Myometrial cell (primary cell): Measurements from ENCODE around the gene UNKL. TPM values are rescaled to one million over a fixed set of nuclear protein-coding genes. Genes with fewer than 3 reads are reported as not detected.

Source experiments
- total RNA-seq: library from RNA; depleted of rRNA; stranded (reverse); fragments of >200 nt; gene quantifications from 2 replicates; pipeline ENCODE4 v1.2.3, GENCODE V29; 2015

UNKL gene, protein sequence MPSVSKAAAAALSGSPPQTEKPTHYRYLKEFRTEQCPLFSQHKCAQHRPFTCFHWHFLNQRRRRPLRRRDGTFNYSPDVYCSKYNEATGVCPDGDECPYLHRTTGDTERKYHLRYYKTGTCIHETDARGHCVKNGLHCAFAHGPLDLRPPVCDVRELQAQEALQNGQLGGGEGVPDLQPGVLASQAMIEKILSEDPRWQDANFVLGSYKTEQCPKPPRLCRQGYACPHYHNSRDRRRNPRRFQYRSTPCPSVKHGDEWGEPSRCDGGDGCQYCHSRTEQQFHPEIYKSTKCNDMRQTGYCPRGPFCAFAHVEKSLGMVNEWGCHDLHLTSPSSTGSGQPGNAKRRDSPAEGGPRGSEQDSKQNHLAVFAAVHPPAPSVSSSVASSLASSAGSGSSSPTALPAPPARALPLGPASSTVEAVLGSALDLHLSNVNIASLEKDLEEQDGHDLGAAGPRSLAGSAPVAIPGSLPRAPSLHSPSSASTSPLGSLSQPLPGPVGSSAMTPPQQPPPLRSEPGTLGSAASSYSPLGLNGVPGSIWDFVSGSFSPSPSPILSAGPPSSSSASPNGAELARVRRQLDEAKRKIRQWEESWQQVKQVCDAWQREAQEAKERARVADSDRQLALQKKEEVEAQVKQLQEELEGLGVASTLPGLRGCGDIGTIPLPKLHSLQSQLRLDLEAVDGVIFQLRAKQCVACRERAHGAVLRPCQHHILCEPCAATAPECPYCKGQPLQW
- 5.8 and 10.4 TPM in 2 replicates for total RNA-seq

DNA sequence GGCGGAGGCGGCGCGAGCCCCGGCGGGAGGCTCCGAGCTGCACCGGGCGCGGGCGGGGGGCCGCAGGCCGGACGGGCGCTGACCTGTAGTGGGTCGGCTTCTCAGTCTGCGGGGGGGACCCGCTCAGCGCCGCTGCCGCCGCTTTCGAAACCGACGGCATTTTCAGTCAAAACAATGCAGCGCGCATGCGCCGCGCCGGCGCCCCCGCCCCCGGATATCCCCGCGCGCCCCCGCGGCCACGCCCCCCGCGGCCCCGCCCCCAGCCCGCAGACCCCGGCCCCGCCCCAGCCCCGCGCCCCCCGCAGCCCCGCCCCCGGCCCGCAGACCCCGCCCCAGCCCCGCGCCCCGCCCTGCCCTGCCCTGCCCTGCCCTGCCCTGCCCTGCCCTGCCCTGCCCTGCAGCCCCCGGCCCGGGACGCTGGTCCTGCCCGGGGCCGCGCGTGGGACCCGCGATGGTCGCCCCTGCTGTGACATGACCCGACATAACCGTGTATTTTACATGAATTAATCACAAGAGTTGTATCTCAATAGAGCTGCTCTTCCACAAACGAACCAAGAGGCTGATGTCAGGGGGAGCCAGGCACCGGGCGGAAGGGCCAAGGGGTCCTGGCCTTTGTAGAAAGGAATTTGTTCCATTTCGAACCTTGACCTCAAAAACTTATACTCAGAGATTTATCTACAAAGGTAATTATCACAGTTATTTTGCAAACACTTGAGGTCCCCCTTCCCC, at the start of gene UNKL:
Gene UNKL, minus strand, starts transcription at position 173 of the 729 bp plus-strand sequence. Its CDS starts 13 bp downstream, at position 160.

DNA sequence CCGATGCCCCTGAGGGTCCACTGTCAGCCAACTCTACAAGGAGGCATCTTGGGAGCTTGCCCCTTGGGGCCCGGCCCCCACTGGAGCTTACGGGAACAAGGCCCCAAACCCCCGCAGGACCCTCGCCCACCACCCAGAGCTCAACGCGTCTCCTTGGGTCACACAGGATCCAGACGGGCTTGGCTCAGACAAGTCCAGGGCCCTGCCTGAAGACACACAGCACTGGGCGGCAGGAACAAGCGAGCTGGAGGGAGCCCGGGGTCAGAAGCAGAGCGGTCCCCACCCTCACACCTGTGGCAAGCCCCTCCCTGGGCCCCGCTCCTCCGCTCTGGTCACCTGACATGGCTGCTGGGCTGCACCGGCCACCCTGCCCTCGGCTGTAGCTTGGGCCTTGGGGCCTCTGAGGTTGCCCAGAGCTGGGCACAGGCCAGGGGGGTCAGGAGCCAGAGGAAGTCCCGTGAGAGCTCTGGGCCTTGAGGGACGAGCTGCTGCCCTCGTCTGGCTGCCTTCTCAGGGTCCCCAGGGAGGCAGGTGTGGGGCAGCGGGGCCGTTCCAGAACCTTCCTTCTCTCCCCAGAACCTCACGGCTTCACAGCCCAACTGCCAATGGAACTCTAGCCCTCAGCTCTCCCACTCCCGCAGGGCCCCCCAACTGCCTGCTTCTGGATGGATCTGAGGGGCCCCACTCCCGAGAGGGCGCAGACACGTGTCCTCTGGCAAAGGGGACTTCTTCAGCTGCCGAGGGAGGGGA, 29.7 kb upstream of the UNKL start, which contains the start of gene CCDC154:
Gene CCDC154, minus strand, starts transcription at position 577 of the 750 bp plus-strand sequence. Its CDS starts 234 bp downstream, at position 343.

DNA sequence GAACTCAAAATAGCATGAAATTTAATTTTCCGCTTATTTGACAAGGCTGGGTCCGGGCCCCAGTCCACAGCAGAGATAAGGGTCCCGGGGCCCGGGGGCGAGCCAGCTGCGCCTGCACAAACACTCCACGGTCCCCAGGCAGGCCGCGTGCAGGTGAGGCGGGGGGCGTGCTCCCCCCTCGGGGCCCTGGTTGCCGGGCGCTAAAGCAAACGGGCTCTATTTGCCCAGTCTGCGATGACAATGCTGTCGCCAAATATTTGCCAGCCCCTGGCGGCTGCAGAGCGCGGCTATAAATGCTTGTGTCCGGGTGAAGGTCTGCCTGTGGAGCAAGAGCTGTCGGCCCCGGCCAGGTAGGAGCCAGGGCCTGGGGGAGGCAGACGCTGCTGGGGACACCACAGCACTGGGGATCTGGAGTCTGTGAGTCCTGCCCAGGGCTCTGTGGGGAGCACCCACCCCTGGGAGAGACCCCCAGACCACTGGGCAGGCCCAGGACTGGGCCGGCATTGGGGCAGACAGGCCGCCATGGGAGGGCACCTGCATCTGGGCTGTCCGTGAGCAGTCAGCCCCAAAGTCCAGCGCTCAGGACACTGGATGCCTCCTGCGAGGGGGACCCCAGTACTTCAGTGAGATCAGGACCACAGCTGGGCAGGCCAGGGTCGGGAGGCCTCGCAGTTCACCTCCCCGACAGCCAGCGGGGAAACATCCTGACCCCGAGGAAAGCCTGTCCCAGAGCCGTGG, 16.4 kb upstream of the UNKL start, which contains the start of gene PERCC1:
Gene PERCC1, plus strand, starts transcription at position 320 of the 738 bp plus-strand sequence. CDS start 1,516 bp downstream, outside the sequence.

DNA sequence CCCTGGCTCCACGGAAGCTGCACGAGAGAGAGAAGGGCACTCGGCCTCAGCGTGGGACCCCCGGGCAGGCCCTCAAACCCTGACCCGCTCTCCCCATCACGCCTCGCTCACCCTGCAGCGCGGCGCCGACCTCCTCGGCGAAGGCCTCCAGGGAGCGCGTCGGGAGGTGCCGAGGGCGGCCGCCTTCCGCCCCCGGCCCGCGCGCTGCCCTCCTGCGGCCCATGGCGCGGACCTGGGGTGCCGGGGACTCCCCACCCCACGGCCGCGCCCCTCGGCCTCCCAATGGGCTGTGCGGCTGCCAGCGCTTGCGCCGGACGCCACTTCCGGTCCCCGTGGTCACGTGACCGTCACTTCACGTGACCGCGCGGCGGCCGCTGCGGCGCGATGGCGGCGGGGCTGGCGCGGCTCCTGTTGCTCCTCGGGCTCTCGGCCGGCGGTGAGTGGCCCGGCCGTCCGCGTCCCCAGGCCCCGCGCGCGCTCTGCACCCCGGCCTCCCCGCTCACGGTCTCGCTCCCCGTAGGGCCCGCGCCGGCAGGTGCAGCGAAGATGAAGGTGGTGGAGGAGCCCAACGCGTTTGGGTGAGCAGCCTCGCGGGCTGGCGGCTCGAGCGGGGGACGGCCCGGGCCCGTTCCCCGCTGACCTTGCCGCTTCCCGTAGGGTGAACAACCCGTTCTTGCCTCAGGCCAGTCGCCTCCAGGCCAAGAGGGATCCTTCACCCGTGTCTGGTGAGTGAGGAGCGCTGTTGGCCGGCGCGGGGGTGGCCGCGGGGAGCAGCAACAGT, 62.7 kb downstream of the UNKL start, which contains the start of the genes GNPTG and TSR3:
Gene GNPTG, plus strand, starts transcription at position 350 of the 781 bp plus-strand sequence. Its CDS starts 35 bp downstream, at position 385.
Gene TSR3, minus strand, starts transcription at position 297 of the 781 bp plus-strand sequence. Its CDS starts 74 bp downstream, at position 223.

DNA sequence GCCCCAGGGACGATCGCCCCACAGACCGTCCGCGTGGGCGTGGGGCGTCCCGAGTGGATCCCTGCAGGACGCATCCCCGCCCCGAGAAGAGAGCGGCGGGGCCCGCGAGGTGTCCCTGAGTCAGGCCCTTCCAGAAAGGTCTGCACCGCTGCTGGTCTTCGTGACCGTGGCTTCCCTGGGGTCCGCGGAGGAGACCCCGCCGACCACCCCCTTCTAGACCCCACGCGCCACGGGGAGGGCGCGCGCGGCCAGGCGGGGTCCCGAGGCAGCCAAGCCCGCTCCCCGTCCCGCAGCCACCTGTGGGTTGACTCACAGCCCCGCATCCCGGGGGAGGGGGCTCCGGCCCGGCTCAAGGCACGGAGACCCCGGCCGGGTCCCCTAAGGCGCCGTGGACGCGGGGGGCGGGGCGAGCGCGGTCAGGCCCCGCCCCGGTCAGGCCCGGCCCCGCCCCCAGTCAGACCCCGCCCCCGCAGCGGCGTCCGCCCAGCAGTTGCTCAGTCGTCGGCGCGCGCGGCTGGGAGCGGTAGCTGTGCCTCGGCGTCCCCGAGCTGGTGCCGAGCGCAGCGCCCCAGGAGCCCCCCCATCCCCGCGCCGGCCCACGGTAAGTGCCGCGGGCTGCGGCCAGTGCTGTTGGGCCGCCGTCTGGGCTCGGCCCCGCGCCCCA, 81.2 kb downstream of the UNKL start, which contains the start of gene BAIAP3:
Gene BAIAP3, plus strand, starts transcription at position 497 of the 664 bp plus-strand sequence. CDS start 4,905 bp downstream, outside the sequence.

Other genes with a start within 250 kb of the UNKL start
- gene TPSG1, start 189.4 kb downstream of the UNKL start, total RNA-seq = not detected in 2 replicates
- gene TPSB2, start 184.5 kb downstream of the UNKL start, total RNA-seq = not detected in 2 replicates
- gene TPSAB1, start 174.0 kb downstream of the UNKL start, total RNA-seq = not detected in 2 replicates
- not detected in 2 replicates for gene TPSD1, start 158.6 kb downstream of the UNKL start, total RNA-seq
- gene UBE2I, start 105.1 kb downstream of the UNKL start, total RNA-seq = 69.6 and 90.8 TPM in 2 replicates
- gene BAIAP3, start 81.1 kb downstream of the UNKL start, total RNA-seq = 0.53 and 1.4 TPM in 2 replicates
- 111 and 113 TPM in 2 replicates for gene TSR3, start 62.8 kb downstream of the UNKL start, total RNA-seq
- 34.7 and 62.6 TPM in 2 replicates for gene GNPTG, start 62.8 kb downstream of the UNKL start, total RNA-seq
- 15.0 and 26.4 TPM in 2 replicates for gene UQCC4, start 6.0 kb upstream of the UNKL start, total RNA-seq
- not detected in 2 replicates for gene PERCC1, start 16.4 kb upstream of the UNKL start, total RNA-seq
- not detected in 2 replicates for gene CCDC154, start 29.9 kb upstream of the UNKL start, total RNA-seq
- gene CLCN7, start 60.3 kb upstream of the UNKL start, total RNA-seq = 41.6 and 50.5 TPM in 2 replicates
- 0.58 TPM in 1 of 2 replicates, not detected in the other for gene PTX4, start 74.2 kb upstream of the UNKL start, total RNA-seq
- 11.5 and 12.7 TPM in 2 replicates for gene TELO2, start 78.7 kb upstream of the UNKL start, total RNA-seq
- gene TMEM204, start 119.0 kb upstream of the UNKL start, total RNA-seq = 28.5 and 39.8 TPM in 2 replicates
- gene IFT140, start 197.4 kb upstream of the UNKL start, total RNA-seq = 17.5 and 22.2 TPM in 2 replicates
- 2.6 and 3.5 TPM in 2 replicates for gene CRAMP1, start 197.7 kb upstream of the UNKL start, total RNA-seq